Suppressor macrophage treated with lipopolysaccharide for 4 hours (primary cell): Measurements from ENCODE around the gene POU3F1.

Experiments used
- DNase-seq: peaks from one replicate; pipeline ENCODE4 v3.0.0-alpha.2; 2020

The POU3F1 gene

DNA sequence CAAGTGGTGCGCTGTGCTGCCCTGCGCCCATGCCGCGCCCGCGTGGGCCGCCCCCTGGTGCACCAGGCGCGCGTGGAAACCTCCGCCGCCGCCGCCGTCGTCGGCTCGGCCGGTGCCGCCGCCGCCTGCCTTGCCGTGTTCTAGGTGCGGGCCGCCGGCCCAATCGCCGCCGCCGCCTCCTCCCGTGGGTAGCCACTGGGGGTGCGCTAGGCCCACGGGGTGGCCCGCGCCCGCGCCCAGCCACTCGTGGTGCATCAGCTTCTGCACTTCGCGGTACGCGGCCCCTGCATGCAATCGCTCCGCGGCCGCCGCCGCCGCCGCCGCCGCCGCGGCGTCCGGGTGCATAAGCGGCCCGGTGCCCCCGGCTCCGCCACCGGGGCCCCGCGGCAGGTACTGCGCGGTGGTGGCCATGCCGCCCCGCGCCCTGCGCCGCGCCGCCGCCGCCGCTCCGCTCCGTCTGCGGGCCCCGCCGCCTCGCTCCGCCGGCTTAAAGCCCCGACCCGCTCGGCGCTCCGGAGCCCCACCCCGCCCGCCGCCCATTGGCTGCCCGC lies at the start of gene POU3F1:
Gene POU3F1, minus strand, starts transcription at position 461 of the 551 bp plus-strand sequence. Its CDS starts 50 bp downstream, at position 411.
- DNase-seq = no peak

DNA sequence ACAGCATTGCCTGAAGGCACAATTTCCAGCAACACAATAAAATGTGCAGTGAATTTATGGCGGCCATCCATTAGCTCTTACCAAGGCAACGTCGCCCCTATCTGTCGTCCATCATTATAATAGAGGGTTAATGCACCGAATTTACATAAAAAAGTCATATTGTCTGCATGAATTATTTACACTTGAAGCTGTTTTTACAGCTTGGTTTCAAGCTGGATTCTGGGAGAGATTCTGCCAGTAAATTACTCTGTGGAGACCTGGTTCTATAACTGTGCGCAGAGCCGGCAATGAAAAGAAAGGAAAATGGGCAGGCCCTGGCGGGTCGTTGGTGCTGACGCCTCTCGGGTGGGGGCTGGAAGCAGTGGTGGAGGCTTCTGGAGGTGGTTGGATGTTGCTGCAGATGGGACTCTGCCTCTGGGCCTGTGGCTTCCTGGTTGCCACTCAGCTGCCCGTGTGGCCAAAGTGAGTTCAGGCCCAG lies 48.9 kb upstream of the POU3F1 start:
- DNase-seq = no peak

DNA sequence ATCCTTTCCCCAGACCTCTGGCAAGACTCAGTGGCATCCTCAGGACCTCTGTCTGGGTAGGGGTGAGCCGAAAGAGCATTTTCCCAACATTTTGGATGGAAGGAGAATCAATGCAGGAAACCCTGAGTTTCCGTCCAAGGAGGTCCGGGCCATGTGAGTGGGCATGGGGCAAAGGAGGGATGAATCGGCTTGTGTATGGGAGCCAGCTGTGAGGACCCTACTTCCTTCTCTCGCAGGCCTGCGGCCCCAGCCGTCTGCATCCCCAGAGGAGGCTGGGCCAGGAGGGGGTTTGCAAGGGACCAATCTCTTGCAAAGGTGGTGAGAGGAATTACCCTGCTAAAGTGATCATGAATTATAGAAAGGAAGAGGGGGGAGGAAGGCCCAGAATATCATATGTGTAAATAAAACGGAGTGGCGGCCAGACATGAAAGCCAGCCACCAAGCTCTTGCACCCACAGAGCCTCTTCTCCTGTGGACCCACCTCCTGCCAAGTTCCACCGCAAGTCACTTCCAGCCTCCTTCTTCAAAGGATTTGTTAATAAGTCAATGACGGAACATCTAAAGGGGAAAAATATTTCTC lies 48.2 kb upstream of the POU3F1 start:
- no peak for DNase-seq

DNA sequence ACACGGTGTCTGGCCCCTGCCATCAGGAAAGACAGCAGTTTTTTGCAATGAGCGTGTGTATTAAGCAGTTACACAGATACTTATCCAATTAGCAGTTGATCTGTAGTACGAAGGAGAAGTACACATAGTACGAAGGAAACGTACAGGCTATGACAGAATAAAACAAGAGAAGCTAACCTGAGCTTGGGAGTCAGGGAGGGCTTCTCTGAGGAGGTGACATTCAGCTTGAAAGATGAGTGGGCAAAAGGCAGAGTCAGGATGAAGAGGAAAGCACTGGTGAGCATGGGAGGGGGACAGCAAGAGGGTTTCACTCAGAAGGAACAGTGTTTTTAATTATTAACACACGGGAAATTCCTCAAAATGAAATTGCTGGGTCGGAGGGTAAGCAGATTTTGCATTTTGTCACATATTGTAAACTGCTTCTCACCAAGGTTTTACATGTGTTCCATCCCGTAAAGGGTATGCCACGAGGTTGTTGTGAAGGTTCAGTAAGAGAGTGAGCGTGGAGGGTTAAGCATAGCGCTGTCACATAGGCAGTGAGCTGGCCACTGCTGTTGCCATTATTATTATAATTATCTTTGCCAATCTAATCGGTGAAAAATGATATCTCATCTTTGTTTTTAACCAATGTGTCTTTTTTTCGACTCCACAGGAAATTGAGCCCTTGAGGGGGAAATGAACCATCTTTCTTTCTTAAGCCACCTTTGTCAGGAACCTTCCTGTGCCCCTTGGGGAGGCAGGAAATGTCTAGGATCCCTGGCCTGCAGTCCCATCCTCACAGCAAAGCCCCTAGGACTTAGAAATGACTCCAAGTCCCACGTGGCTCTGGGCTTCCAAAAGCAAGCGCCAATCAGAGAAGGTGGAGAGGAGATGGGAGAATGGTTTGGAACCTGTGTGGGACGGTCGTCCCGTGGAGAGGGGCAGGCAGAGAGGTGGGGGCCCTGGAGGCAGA lies 47.3 kb upstream of the POU3F1 start:
- no peak for DNase-seq

DNA sequence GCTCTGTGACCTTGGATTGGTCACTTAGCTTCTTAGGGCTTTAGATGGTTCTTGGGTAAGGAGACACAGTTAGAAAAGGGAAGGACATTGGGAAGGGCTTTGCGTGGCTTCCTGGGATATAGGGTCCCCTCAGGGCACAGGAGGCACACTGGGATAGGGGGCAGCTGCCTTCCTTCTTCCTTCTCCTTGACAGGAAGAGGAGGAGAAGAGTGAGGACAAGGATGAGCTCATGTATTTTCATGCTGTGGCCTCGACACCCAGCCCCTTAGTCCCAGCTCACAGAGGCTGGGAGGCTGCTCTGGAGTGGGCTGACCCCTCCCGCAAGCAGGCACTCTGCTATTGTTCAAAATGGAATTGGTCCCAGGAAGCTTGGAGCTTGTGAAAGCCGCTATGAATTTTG lies 45.7 kb upstream of the POU3F1 start:
- no peak for DNase-seq

DNA sequence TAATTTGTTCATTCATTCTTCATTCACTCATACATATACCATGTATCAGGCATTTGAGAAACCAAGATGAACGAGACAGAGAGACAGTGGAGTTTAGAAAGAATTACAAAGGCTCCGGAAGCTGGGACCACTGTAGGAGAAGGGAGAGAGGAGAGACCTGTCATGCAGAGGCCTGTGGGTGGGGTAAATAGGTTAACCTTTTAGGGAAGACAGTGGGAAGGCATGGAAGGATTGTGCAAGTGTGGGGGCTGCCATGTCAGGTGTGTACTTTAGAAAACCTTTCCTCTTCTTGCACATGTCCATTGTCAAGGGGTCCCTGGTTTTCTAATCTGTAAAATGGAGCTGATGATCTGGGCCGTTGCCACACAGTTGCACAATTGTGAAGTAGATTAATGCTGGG lies 44.2 kb upstream of the POU3F1 start:
- no peak for DNase-seq

DNA sequence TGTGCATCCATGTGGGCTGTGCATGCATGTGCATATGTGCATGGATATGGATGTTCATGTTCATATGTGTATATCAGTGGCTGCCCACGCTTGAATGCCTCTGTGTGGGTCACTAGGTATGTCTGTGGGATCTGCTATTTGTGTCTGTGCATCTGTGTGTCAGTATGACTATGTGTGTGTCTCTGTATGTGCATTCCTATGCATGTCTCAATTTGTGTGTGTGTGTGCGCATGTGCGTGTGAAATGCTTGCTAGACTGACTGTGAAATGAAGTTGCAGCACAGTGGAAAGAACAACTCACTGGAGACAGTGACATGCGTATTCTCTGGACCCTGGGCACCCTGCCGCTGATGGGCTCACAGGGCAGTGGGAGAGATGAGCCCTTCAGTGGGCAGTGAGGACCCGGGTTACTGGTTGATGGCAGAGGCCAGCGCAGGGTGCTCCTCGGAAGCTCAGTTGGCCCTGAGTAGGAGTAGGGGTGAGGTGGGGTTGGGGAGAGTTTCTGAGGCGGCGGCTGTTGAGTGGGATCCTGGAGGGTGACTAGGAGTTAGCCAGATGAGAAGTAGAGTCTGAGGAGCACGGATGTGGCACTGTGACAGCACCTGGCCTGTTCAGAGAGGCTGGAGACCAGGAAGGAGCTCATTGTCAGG lies 43.2 kb upstream of the POU3F1 start:
- no peak for DNase-seq

DNA sequence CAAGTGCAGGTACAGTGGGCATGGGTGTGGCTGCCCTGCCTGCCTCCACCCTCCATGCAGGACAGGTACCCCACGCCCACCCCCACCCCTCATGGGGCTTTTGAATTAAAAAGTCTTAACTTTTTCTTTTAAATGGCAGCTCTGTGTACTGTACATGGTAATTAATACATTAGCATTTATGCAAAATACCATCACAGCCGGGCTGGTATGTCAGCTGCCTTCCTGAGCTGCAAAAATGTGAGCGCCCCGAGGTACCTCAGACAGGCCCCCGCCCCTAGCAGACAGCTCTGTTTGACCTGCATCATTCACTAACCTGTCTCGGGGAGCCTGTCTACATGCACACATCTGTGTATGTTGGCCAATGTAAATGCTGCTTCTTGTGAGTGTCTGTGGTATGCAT lies 42.2 kb upstream of the POU3F1 start:
- DNase-seq = no peak

DNA sequence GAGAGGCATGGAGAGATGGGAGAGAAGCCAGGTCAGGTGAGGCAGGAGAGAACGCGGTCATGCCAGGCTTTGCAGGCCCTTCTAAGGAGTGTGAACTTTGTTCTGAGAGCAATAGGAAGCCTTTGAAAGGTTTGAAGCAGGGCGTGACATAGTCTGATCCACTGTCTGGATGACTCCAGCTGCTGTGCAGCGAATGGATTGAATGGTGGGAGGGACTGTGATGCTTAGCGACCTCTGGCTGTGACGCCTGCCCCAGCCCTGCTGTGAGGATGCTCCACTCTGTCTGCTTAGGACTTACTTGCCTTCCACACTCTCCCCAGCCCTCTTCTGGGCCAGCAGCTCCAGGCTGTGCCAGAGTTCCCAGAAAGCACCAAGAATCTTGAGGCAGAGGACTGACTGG lies 41.8 kb upstream of the POU3F1 start:
- no peak for DNase-seq

DNA sequence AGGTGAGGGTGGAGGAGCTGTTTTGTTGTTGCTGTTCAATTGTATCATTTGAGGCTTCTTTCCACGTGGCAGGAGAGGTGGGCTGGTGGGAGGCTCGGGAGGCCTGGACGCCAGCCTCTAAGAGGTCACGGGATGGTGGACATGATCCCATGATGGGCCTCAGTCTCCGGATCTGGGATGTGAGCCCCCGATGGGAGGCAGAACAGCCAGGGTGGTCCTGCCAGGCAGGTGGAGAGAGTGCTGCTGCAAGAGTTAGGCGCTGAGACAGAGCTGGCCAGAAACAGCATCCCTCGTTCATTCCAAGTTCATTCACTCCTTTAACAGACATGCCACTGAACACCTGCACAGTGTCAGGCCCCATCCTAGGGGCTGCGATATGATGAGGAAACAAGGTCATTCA lies 41.1 kb upstream of the POU3F1 start:
- DNase-seq = no peak

DNA sequence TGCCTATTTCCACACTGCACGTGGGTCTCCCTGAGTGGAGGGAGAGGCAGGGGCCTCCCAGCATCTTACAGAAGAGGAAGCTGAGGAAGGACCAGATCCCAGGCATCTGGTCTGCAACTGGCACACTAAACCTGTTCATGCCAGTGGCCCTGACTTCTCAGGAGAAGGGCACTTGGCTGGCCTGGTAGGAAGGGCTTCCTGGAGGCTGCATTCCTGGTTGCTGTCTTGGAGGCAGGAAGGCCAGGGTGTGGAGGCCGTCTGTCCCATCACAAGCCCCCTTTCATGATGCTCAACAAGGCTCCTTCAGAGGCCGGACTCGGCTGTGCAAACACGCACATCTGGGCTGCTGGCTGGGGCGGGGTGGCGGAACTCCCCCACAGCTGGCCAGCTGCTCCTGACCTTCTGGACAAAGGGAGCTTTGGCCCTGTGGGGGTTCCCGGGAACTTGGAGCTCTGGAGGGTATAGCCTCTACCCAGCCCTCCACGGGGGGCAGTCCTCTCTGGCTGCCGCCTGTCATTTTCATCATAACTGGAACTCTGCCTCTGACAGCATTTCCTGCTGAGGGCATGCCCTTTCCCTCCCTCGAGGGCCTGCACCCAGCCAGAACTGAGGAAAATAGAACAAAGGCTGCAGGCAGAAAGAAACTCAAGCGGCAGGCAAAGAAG lies 39.2 kb upstream of the POU3F1 start:
- no peak for DNase-seq

DNA sequence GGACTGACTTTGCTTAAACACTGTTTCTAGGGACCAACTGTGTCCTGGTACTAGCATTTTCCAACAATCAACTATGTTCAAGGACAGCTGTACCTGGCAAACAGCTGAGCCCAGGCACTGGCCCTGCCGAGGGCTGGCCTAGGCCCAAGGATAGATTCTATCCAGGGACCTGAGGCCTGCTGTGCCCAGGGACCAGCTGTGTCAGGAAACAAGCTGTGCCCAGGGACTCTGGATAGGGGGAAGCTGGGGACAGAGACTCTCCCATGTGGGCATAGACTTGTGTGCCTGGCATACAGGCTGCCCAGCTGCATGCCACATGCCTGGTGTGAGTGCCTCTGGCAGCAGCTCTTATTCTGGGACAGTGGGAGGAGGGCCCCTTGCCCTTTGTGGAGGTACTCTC lies 38.1 kb upstream of the POU3F1 start:
- DNase-seq = no peak

DNA sequence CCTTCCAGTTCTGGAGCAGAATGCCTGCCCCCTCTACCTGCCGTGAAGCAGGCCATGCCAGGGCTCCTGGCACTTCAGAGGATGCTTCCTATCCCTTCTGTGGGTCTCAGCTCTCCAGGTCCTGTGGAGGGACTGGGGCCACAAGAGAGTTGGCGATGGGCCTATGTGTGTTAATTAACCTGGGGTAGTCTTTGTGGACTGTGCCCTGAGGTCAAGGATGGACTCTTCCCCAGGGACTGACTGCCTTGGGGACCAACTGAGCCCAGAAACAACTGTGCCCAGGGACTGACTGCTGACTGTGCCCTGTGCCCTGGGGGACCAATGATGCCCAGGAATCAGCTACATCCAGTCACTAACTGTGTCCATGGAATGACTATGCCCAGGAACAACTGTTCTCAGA lies 37.5 kb upstream of the POU3F1 start:
- DNase-seq = no peak

DNA sequence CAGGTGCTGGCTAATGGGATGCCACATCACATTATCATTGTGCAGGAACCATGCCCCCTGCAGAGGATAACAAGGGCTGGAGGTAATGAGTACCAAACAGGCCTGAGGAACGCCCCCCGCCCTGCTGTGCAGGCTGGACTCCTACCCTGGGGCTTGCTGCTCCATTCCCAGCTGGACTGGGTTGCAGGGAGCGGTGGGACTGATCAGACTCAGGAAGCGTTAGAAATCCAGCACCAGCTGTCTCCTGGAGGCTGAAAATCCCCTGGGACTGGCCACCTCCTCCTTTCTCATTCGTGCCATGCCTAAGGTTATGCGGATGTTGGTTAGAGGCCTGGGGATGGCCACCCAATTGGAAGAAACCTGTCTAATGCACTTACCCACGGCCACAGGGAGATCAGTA lies 36.9 kb upstream of the POU3F1 start:
- no peak for DNase-seq

DNA sequence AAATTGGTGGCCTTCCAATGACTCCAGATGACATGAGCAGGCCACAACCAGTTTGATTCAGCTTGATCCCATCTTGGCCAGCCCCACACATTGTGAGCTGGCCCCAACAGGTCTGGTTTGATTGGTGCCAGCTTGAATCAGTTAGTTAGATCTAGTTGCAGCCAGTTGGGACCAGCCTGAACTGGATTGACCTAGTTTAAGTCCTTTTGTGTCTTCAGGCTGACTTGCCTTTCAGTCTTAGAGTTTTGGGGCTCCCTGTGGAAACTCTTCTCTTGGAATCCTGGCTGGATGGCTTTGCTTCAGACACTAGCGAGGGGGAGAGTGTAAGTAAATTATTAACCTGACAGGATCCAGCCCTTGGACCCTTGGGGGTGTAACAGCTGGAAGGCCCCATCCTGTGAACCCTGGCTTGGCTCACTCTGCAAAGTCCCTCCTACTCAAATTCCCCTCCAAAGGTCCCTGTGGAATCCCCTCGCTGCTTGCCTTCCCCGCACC lies 36.2 kb upstream of the POU3F1 start:
- no peak for DNase-seq

DNA sequence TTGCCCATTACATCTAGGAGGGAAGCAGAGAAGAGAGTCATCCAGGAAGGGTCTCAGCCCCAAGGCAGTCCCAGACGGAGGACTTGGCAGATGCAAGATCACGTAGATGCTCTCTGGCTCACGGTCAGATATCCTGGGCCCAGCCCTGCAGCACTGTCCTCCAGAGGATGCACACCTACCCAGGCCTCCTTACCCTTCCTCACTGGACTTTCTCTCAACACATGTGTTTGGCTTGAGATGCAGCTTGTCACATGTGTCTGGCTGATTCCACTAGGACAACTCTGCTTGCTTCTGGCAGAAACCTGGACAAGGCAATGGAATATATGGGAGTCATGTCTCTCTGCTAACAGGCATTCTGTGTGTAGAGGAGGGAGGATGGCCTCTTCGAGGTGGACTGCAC lies 32.4 kb upstream of the POU3F1 start:
- DNase-seq = no peak

DNA sequence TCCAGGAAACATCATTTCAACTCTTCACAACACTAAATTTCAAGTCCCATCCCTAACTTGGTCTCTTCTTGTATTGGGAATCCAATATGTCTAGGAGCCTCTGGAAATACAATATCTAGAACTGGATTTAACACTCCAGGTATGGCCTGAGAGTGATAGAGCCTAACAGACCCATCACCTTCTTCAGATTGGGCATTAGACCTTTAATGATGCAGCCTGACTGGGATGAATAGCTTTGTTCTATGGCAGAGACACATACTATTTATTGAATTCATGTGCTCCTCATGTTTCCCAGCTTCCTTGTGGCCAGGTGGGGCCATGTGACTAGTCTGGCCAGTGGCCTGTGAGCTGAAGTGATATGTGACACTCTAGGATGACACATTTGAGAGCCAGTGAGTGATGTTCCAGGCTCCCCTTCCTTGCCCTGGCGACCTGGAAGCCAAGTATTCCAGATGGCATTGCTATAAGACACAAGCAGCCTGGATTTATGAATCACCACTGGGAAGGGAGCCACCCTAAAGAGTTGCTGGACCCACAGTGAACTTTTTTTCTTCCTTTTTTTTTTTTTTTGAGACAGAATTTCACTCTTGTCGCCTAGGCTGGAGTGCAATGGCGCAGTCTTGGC lies 31.0 kb upstream of the POU3F1 start:
- DNase-seq = no peak

DNA sequence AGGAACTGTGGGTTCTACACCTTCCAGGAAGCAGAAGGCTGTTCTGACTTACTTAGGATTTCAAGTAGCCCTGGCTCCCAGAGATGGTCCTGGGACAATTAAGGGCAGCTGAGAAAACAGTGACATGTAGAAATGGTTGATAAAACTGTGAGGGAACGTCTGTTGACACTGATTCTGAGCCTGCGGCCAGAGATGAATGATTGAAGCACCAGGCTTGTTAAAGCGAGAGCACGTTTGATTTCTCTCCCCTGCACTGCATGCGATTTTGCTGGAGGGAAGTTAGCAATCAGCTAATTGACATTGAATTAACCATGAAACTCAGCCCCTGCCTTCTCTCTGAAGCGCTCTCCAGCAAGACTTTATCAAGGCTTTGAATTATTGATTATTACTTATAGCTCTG lies 29.9 kb upstream of the POU3F1 start:
- no peak for DNase-seq

DNA sequence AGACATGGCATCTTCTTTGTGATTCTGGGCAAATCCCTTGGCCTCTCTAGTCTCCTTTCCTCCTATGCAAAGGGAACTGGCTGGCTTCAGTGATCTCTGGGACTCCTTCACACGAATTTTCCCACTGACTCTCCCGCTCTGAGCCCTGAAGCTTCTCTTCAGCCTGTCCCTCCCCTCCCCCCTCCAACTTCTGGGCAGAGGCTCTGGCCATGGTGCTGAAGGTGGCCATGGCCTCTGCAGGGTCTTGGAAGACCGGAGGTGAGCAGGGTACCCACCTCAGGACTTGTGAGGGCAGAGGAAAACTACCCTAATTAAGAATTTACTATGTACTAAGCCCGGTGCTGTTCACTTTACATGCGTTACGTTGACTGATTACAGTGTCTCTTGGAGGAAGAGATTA lies 29.4 kb upstream of the POU3F1 start:
- no peak for DNase-seq

DNA sequence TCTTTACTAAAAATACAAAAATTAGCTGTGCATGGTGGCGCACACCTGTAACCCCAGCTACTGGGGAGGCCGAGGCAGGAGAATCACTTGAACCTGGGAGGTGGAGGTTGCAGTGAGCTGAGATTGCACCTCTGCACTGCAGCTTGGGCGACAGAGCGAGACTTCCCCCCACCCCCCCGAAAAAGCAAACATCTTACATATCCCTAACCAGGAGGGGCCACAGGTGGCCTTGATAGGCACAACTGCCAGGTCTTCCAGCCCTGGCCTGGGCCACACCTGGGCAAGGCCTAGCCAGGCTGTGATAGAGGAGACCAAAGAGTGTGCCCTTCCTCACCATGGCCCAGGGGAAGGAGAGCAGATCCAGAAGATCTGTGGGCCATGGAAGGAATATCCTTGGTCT lies 28.6 kb upstream of the POU3F1 start:
- DNase-seq = no peak

DNA sequence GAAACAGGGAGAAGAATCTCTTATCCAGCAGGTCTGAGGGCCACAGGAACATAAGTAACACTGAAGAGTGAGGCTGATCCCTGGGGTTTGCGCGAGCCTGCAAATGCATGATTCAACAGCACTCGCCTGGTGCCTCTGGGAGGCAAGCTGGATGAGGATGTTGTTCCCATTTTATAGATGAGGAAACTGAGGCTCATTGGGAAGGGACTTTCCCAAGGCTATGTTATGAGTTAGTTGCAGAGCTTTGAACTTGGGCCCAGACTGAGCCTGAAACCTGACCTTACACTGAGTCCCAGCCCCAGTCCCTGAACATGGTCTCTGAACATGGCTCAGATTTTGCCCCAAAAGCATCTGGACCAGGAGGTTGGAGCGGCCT lies 27.7 kb upstream of the POU3F1 start:
- DNase-seq = no peak

DNA sequence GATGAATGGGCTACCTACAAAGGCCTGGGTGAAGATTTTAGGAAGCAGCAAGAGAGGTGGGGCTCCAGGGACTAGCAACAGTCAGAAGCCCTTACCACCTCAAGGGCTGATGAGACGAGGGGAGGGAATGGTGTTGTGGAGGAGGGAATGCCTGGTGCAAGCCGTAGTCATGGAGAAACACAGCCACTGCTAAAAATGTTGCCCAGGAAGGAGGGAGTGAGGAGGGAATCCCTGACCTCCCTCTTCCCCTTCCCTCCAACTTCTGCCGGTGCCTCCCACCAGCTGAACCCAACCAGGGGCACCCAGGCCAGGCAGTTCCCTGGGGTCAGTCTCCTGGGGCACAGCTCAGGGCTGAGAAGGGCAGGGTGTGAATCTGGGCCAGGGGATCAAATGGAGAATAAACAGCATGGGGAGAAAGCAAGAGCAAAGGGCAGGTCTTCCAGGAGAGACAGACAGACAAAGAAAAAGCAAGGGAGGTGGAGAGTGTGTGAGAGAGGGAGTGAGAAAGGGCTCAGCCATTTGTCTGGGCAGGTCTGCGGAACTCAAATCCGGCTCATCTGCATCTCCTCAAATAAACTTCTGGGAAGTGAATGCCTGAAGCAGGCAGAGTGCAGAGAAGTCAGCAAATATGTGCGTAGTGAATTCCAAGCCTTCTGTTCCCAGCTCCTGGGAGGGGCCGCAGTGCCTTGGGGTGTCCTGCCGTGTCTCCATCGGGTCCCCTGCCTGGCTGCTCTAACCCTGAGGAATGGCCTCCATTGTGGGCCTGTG lies 27.1 kb upstream of the POU3F1 start:
- no peak for DNase-seq
